ENCODE data around the gene MYBPC1.
"Not testable (repeated sequence)": the region's sequence is repeated elsewhere in the genome, so short reads cannot be mapped to it uniquely, and the experiment has no call there.

Gene MYBPC1

GRCh38 chr12:101720118-101720517, 125.3 kb downstream of the MYBPC1 start:
- no peak for DNase-seq (ENCODE audit: extremely low read depth, low read depth)
- TF ChIP-seq CTCF (IDR thresholded peaks at IDR 0.05; ENCODE audit: low read depth, low read length): no peak

GRCh38 chr12:101722392-101722791, 127.6 kb downstream of the MYBPC1 start:
- TF ChIP-seq CTCF (IDR thresholded peaks at IDR 0.05; ENCODE audit: low read depth, low read length): no peak
- no peak for DNase-seq (ENCODE audit: extremely low read depth, low read depth)

GRCh38 chr12:101727098-101727497, 132.3 kb downstream of the MYBPC1 start:
- TF ChIP-seq CTCF (IDR thresholded peaks at IDR 0.05; ENCODE audit: low read depth, low read length): no peak
- DNase-seq (ENCODE audit: extremely low read depth, low read depth): no peak

GRCh38 chr12:101729842-101730241, 135.1 kb downstream of the MYBPC1 start:
- TF ChIP-seq CTCF (IDR thresholded peaks at IDR 0.05; ENCODE audit: low read depth, low read length): no peak
- DNase-seq (ENCODE audit: extremely low read depth, low read depth): no peak

- no peak for TF ChIP-seq CTCF (IDR thresholded peaks at IDR 0.05; ENCODE audit: low read depth, low read length)
Observed at GRCh38 chr12:101732318-101732717, 137.5 kb downstream of the MYBPC1 start.

GRCh38 chr12:101733166-101733565, 138.4 kb downstream of the MYBPC1 start:
- no peak for DNase-seq (ENCODE audit: extremely low read depth, low read depth)
- no peak for TF ChIP-seq CTCF (IDR thresholded peaks at IDR 0.05; ENCODE audit: low read depth, low read length)

More at GRCh38 chr12:101732318-101732717, 137.5 kb downstream of the MYBPC1 start:
- DNase-seq (ENCODE audit: extremely low read depth, low read depth): no peak

GRCh38 chr12:101734482-101734881, 139.7 kb downstream of the MYBPC1 start:
- DNase-seq (ENCODE audit: extremely low read depth, low read depth): not testable (repeated sequence)

Measured in AG09319 (cell line).